C4-2B (cell line): ENCODE measurements around the gene SSTR4.

Experiments used
- H3K27ac ChIP-seq: fragments of 450-650 bp; 2 replicates; pipeline ENCODE4 v1.5.1; 2017
- CTCF ChIP-seq: fragments of 450-650 bp; conservative IDR thresholded peaks from 2 replicates; pipeline ENCODE4 v1.5.1; 2017; ENCODE audit warnings: mild to moderate bottlenecking
- ZFX ChIP-seq: fragments of 450-650 bp; IDR thresholded peaks from 2 replicates; pipeline ENCODE4 v1.6.1; 2017

SSTR4 gene

GRCh38 chr20:23000232-23000947 is 34.7 kb upstream of the SSTR4 start:
- H3K27ac ChIP-seq, result peak overlapping the region; percentile 43; the same call in 1 of the 2 replicates
- no peak for TF ChIP-seq ZFX
- TF ChIP-seq CTCF, result no peak

- no peak overlapping the region for H3K27ac ChIP-seq
- TF ChIP-seq ZFX (no peak), CTCF (no peak)
These were observed 32.8 kb upstream of the SSTR4 start for GRCh38 chr20:23002276-23002675.

GRCh38 chr20:23003077-23003635 is 32.0 kb upstream of the SSTR4 start:
- TF ChIP-seq ZFX (no peak), CTCF (no peak)
- H3K27ac ChIP-seq, result no peak overlapping the region

- TF ChIP-seq CTCF, result no peak
- TF ChIP-seq ZFX, result no peak
These were observed 31.1 kb upstream of the SSTR4 start for GRCh38 chr20:23003881-23004460.

GRCh38 chr20:23005776-23006175 is 29.3 kb upstream of the SSTR4 start:
- H3K27ac ChIP-seq, result no peak overlapping the region
- TF ChIP-seq ZFX (no peak), CTCF (no peak)

More at GRCh38 chr20:23003881-23004460, 31.1 kb upstream of the SSTR4 start:
- H3K27ac ChIP-seq, result no peak overlapping the region

- H3K27ac ChIP-seq, result no peak overlapping the region
- TF ChIP-seq ZFX (no peak), CTCF (no peak)
These were observed 27.6 kb upstream of the SSTR4 start for GRCh38 chr20:23007462-23007861.

GRCh38 chr20:23007886-23008655 is 27.0 kb upstream of the SSTR4 start:
- H3K27ac ChIP-seq, result no peak overlapping the region
- no peak for TF ChIP-seq CTCF
- TF ChIP-seq ZFX, result no peak
